ENCODE data around the gene MAPK8IP3. TPM values are rescaled to one million over a fixed set of nuclear protein-coding genes. Genes with fewer than 3 reads are reported as not detected.

The MAPK8IP3 gene
- total and polyA plus RNA-seq, 9 of the 15 experiments (the other 6 are each of a cell fraction or from before 2014, with no cell fraction given) = 0.17 to 58.7 (median 16.7) TPM

DNA sequence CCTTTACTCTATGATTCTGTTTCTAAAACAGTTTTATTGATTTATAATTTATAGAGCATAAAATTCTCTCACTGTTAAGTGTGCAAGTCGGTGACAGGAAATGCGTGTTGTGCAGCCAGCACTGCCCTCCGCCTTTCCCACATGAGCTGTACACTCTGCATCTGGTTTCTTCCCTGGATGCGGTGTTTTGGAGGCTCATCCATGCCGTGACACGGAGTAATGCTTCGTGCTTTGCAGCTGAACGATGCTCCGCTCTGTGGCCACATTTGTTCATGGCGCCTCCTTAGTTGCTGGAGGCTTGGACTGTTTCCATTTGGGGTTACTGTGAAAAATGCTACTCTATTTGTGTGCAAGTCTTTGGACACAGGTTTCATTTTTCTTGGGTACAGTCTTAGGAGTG lies 94.7 kb downstream of the MAPK8IP3 start:
- no peak overlapping the region for H3K27ac ChIP-seq (ENCODE audit: extremely low read depth, low read depth, low read length)
- H3K9me3 ChIP-seq (replicated peaks; ENCODE audit: control insufficient read depth, insufficient read depth, low read depth, low read length) = no peaks in the 10 kb centered on the region
- in situ Hi-C loops (cut with MboI) = no loop called here
- H3K4me3 ChIP-seq = no peak overlapping the region
- H3K36me3 ChIP-seq (ENCODE audit: control insufficient read depth, insufficient read depth, low read length) = no peaks in the 10 kb centered on the region
- H3K4me1 ChIP-seq (replicated peaks in 1 of 2; ENCODE audit: control insufficient read depth in 2 of 2, insufficient read depth in 2 of 2, low read length in 2 of 2) = no peaks in the 10 kb centered on the region
- H3K4me2 ChIP-seq (ENCODE audit: insufficient read depth, low read length) = no peak overlapping the region
- no peaks in the 10 kb centered on the region for H3K79me2 ChIP-seq (ENCODE audit: control insufficient read depth, insufficient read depth, low read length)
- H3K9ac ChIP-seq (ENCODE audit: insufficient read depth in 1 of 2, low read depth in 2 of 2, low read length in 2 of 2) = no peak overlapping the region
- H4K20me1 ChIP-seq (replicated peaks; ENCODE audit: control insufficient read depth, insufficient read depth, low read length) = no peaks in the 10 kb centered on the region
- H3K27me3 ChIP-seq (ENCODE audit: control insufficient read depth in 2 of 2, insufficient read depth in 2 of 2, low read length in 2 of 2) = no peaks in the 10 kb centered on the region
- WGBS (ENCODE audit: insufficient coverage, low coverage, missing lambda C conversion rate) = 71% methylated on average over 10 of the region's 10 CpGs
- POLR2A ChIA-PET = no interaction called here
- intact Hi-C loops (cut with micrococcal nuclease) = no loop called here
- CTCF ChIA-PET (ENCODE audit: low intra/inter-chr PET ratio) = no interaction called here
- no TSS peak for BruUV-seq (replicated peaks)
- DNase-seq (ENCODE audit: extremely low read depth in 1 of 4, low spot score in 3 of 4) (no peak), ATAC-seq (no peak), FAIRE-seq (no peak)
- no peak overlapping the region for H2AFZ ChIP-seq (ENCODE audit: low read depth, low read length)
- H3K9me1 ChIP-seq (ENCODE audit: control insufficient read depth, insufficient read depth, low read length) = no peaks in the 10 kb centered on the region
- TF ChIP-seq, protein P1, sequence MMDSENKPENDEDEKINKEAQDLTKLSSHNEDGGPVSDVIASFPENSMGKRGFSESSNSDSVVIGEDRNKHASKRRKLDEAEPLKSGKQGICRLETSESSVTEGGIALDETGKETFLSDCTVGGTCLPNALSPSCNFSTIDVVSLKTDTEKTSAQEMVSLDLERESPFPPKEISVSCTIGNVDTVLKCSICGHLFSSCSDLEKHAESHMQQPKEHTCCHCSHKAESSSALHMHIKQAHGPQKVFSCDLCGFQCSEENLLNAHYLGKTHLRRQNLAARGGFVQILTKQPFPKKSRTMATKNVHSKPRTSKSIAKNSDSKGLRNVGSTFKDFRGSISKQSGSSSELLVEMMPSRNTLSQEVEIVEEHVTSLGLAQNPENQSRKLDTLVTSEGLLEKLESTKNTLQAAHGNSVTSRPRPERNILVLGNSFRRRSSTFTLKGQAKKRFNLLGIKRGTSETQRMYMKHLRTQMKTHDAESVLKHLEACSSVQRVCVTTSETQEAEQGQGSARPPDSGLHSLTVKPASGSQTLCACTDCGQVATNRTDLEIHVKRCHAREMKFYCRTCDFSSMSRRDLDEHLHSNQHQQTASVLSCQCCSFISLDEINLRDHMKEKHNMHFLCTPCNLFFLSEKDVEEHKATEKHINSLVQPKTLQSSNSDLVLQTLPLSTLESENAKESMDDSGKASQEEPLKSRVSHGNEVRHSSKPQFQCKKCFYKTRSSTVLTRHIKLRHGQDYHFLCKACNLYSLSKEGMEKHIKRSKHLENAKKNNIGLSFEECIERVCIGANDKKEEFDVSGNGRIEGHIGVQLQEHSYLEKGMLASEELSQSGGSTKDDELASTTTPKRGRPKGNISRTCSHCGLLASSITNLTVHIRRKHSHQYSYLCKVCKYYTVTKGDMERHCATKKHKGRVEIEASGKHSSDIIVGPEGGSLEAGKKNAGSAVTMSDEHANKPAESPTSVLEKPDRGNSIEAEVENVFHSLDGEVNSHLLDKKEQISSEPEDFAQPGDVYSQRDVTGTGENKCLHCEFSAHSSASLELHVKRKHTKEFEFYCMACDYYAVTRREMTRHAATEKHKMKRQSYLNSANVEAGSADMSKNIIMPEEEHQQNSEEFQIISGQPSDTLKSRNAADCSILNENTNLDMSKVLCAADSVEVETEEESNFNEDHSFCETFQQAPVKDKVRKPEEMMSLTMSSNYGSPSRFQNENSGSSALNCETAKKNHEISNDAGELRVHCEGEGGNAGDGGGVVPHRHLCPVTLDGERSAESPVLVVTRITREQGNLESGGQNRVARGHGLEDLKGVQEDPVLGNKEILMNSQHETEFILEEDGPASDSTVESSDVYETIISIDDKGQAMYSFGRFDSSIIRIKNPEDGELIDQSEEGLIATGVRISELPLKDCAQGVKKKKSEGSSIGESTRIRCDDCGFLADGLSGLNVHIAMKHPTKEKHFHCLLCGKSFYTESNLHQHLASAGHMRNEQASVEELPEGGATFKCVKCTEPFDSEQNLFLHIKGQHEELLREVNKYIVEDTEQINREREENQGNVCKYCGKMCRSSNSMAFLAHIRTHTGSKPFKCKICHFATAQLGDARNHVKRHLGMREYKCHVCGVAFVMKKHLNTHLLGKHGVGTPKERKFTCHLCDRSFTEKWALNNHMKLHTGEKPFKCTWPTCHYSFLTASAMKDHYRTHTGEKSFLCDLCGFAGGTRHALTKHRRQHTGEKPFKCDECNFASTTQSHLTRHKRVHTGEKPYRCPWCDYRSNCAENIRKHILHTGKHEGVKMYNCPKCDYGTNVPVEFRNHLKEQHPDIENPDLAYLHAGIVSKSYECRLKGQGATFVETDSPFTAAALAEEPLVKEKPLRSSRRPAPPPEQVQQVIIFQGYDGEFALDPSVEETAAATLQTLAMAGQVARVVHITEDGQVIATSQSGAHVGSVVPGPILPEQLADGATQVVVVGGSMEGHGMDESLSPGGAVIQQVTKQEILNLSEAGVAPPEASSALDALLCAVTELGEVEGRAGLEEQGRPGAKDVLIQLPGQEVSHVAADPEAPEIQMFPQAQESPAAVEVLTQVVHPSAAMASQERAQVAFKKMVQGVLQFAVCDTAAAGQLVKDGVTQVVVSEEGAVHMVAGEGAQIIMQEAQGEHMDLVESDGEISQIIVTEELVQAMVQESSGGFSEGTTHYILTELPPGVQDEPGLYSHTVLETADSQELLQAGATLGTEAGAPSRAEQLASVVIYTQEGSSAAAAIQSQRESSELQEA (IDR thresholded peaks at IDR 0.05; ENCODE audit: low read depth) = no peak
- TF ChIP-seq CAMTA2 (CRISPR knock-in tag; conservative IDR thresholded peaks at IDR 0.05) (no peak), SMAD3 (CRISPR knock-in tag; conservative IDR thresholded peaks at IDR 0.05) (no peak), MECOM (CRISPR knock-in tag; IDR thresholded peaks at IDR 0.05) (no peak), SIN3A (IDR thresholded peaks at IDR 0.05; ENCODE audit: borderline replicate concordance in 2 of 2, control insufficient read depth in 1 of 2, low read depth in 2 of 2, low read length in 2 of 2) (no peak), ZNF408 (CRISPR knock-in tag; IDR thresholded peaks at IDR 0.05; ENCODE audit: low read depth) (no peak), ZBTB1 (CRISPR knock-in tag; IDR thresholded peaks at IDR 0.05; ENCODE audit: borderline replicate concordance, low read depth) (no peak), DIDO1 (tag; IDR thresholded peaks at IDR 0.05; ENCODE audit: low read depth) (no peak), MCM5 (IDR thresholded peaks at IDR 0.05; ENCODE audit: low read depth) (no peak)
- TF ChIP-seq, protein P2, sequence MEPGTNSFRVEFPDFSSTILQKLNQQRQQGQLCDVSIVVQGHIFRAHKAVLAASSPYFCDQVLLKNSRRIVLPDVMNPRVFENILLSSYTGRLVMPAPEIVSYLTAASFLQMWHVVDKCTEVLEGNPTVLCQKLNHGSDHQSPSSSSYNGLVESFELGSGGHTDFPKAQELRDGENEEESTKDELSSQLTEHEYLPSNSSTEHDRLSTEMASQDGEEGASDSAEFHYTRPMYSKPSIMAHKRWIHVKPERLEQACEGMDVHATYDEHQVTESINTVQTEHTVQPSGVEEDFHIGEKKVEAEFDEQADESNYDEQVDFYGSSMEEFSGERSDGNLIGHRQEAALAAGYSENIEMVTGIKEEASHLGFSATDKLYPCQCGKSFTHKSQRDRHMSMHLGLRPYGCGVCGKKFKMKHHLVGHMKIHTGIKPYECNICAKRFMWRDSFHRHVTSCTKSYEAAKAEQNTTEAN (CRISPR knock-in tag; IDR thresholded peaks at IDR 0.05) = no peak
- TF ChIP-seq, protein P3, sequence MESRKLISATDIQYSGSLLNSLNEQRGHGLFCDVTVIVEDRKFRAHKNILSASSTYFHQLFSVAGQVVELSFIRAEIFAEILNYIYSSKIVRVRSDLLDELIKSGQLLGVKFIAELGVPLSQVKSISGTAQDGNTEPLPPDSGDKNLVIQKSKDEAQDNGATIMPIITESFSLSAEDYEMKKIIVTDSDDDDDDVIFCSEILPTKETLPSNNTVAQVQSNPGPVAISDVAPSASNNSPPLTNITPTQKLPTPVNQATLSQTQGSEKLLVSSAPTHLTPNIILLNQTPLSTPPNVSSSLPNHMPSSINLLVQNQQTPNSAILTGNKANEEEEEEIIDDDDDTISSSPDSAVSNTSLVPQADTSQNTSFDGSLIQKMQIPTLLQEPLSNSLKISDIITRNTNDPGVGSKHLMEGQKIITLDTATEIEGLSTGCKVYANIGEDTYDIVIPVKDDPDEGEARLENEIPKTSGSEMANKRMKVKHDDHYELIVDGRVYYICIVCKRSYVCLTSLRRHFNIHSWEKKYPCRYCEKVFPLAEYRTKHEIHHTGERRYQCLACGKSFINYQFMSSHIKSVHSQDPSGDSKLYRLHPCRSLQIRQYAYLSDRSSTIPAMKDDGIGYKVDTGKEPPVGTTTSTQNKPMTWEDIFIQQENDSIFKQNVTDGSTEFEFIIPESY (CRISPR knock-in tag; IDR thresholded peaks at IDR 0.05) = no peak
